Measurements from ENCODE around the gene XXYLT1.

The XXYLT1 gene

DNA sequence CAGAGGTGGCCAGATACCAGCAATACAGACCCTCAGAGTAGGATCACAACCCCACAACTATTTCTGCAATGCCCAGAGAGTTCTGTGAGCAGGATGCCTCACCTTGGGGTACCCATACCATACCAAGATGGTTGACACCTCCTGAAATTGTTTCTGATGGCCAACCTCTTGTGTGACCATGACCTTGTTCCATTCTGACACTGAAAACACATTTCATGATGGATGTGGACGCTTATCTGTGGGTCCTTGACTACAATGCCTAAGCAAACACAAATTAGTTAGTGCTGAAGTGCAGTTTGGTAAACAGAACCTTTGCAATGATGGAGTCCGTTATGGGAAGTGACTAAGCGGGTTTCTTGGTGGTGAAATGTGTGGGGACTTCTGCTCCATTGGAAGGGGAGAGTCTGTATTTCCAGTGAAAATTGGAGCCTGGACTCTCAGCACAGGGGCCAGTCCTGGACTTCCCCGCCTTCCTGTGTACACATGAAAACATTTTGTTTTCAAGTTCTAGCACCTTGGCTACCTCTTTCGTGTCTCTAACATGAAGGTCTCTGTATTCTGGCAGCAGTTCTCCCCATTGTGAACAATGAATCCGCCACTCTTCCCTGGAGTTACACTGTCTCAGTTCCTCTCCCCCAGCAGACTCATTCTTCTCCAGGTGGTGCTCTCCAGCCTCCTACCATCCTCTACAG is 106.2 kb downstream of the XXYLT1 start:
- no peak for DNase-seq

GRCh38 chr3:195163719-195164572 is 107.0 kb downstream of the XXYLT1 start:
- no peak for DNase-seq

- no peak for DNase-seq
Observed at GRCh38 chr3:195162816-195163215, 108.1 kb downstream of the XXYLT1 start.

- DNase-seq: no peak
Observed at GRCh38 chr3:195162033-195162669, 108.8 kb downstream of the XXYLT1 start.

GRCh38 chr3:195160908-195161434 is 110.0 kb downstream of the XXYLT1 start:
- DNase-seq: no peak

- no peak for DNase-seq
Observed at GRCh38 chr3:195160257-195160898, 110.6 kb downstream of the XXYLT1 start.

DNA sequence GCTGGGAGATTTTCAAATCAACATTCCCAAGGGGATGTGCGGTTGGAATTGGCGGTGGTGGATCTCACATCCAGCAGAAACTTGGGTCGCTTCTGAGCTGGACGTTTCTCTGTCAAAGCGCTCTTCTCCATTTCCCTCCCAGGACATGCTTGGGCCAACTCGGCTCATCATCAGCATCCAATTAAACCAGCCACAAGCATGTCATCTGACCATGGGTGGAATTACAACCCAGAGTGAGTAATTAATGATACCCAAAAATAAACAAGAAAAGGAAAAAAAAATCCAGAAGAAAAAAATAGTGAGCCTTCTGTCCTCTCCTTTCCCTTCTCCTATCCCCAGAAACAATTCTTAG is 111.2 kb downstream of the XXYLT1 start:
- no peak for DNase-seq

DNA sequence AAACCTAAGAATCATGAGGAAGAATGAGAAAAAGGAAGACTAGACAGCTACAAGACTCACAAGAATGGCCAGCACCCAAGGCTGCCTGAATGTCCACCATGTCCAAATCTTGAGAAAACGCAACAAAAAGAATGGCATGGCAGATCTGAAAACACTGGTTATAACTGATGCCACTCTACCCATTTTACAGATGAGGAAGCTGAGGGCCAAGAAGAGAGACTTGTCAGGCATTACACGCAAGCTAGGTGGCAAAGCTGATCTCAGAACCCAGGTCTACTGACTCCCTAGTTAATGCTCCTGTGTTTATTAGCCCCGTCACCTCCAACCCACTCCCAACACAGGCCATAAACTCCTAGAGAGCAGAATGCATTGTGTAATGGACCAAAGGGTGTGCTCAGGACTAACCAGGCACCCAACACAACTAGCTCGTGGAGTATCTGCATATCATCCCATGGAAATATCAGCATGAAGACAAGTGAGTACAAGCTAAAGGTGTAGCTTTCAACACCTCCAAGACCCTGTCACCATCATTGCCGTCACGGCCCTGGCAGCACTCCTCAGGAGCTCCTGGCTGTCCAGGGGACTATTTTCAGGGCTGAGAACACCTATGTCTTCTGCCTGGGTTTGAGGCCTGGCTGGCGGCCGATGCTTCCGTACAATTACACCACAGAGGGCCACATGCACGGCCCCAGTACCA is 111.7 kb downstream of the XXYLT1 start:
- DNase-seq: no peak

DNA sequence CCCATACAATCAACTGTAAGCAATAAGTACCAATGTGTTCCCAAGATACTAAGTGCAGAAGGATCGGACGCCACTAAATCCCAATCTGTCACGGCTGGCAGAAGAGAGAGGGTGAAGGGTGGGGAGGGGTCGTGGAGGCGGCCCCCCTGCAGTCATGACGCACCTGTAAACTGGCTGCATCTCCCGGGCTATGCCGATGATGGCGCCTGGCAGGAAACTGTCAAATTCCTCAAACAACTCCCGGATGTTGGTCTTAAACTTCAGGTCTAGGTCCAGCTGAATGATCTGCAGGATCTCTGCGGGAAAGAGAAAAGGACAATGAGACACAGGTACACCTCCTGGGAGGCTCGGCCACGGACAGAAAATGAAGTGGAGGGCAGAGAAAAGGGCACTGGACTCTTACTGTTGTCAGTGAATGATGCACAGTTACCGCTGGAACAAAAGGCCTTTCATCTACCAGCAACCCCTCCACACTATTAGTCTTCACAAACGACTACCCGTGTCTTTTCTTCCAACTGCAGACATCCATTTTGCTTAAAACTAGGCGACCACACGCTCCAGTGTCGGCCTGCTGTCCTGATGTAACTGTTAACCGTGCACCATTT is 114.6 kb downstream of the XXYLT1 start:
- DNase-seq: no peak

DNA sequence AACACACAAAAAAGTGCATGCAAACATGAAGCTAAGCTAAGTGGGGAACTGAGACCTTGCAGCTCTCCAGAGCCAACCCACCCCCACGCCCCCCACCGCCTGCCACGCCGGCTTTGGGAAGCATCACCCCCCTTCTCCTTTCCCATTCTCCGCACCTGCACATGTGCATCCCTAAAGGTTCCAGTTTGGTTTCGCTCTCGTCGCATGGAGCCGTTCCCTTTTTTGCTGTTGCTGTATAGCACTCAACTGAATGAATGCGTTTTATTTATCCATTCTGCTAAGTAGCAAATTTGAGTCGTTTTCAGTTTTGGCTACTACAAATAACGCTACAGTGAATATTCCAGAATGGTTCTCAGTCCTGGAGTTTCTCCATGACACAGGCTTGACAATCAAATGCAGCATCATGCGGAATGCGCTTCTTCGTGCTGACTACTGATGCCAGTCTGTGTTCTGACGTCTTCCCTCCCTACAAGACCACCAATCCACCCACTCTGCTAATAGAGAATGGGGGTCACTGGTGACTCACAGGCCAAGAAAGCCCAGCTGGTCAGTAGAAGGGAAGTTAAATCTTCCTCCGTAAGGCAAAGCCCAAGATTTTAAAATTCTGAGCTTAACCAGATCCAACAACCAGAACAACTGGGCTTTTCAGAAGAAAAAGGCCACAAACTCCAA is 115.3 kb downstream of the XXYLT1 start:
- no peak for DNase-seq

DNA sequence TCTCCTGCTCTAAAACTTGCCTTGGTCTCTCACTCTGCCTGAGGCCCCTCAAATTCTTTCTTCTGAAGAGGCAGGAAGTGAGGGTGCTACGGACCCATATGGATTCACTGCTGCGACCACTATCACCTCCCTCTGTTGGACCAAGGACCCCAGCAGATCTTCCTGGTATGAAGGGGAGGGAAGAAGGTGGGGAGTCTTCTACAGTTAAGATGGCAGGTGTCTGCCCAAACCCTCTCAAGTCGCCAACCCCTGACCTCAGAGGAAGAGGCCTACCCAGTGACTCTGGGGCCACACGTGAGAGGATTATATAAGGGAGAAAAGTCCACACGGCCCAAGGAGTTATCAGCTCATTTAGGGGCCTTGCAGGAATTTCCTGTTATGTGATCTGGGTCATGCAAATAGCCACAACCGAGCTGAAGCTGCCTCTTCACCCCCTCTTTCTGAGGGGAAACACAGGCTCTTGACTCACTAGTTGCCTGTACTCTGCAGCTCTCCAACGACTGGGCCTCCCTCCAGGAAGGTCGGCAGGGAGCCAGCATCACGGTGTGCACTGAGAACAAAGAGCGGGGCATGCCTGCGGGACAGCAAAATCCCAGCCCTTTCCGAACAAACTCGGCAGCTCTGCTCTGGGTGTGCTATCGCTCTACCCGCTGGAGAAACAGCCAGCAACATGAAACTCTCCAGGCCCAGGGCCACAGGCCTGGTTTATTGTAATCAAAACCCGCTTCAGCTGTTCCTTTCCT is 116.0 kb downstream of the XXYLT1 start:
- peak; percentile 95 for DNase-seq

- DNase-seq: no peak
Observed at GRCh38 chr3:195154111-195154791, 116.7 kb downstream of the XXYLT1 start.

GRCh38 chr3:195153653-195154052 is 117.3 kb downstream of the XXYLT1 start:
- no peak for DNase-seq

DNA sequence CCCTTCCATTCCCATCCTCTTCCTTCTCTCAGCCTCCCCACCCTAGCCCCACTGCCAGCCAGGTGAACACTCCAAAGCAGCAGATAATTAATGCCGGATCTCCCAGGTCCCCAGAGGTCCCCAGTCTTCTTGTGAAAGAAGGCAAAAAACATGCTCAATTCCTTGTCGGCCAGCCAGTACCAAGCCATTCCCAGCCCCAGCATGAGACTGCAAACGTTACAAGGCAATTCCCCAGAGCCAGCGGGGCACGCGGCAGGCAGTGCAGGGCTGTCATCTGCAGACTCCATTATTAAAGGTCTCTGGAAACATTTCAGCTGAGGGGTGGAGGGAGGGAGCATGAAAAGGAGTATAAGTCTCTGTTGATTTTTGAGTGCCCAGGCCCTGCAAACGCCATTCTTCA is 117.8 kb downstream of the XXYLT1 start:
- peak; percentile 55 for DNase-seq

DNA sequence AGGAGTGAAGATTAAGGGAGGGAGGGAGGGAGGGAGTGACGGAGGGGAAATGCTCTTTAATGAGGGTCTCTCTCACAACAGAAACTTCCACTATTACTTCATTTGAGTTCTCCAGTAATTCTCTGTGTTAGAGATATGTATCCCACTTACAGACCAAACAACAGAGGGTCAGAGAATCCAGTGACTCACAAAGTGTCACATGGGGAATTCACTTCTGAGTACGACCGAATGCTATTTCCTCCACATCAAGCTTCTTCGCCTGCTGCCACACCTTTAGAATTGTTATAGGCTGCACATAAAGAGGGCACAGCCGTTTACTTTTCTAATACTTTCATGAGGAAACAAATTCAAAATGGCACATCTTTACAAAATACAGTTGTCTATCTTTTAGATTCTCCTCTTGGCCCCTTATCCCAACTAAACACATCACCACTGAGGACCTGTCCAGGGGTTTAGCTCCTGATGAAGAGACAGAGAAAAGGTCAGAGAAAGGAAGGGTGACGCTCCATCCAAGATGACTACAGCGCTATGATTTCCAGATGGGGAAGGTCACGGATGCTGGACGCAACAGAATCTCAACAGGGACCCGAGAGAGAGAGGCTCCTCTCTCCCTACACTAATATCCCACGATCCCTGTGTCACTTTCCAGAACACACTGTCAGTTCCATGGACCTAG is 119.0 kb downstream of the XXYLT1 start:
- DNase-seq: no peak

DNA sequence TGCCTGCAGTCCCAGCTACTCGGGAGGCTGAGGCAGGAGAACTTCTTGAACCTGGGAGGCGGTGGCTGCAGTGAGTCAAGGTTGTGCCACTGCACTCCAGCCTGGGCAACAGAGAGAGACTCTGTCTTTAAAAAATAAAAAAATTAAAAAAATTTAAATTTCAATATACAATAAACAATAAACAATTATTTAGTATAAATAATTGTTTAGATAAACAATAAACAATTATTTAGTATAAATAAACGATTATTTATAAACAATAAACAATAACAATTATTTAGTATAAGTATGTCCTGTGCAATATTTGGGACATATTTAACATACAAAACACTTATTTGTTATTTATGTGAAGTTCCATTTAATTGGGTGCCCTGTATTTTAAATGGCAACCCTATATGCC is 119.6 kb downstream of the XXYLT1 start:
- DNase-seq: no peak

DNA sequence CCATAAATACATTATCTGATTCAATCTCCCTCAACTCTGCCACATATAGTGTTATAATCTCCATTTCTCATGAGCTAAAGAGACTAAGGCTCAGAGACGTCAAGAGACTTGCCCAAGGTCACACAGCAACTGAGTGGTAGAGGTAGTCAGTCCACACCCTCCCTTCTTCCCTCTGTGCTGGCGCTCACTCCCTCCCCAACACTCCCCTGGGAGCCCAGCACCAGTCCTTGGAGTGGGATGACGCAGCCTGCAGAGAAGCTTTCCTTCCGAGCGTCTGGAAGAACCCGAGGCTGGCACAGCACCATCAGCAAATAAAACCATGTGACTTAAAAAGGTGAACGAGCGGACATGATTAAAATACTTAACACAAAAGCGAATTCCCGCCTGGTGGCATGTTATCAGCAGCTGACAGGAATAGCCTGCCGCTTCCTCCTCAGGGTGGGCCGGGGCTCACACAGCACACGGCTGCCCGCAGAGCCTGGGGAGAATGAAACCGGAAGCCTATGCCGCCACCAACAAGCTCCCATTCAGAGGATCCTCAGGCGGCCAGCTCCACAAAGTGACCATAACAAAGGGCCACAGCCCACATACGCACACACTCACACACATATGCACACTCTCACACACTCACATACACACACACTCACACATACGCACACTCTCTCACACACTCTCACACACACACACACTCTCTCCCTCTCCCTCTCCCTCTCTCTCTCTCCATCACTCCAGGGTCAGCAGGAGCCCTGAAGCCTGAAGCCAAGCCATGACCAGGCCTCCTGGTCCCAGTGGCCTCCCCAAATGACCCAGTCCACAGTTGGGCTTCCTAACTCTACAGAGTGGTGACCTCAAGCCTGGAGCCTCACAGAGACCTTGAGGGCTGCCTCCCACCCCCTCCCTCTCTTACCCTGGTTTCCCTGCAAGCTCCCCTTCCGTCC is 120.5 kb downstream of the XXYLT1 start:
- peak; percentile 80 for DNase-seq

GRCh38 chr3:195149292-195150030 is 121.5 kb downstream of the XXYLT1 start:
- DNase-seq: no peak

All from NCI-H1092 treated with DMSO at 0.1 percent for 48 hours (cell line).